Stimulated activated CD4-positive, alpha-beta T cell treated with anti-CD3 and anti-CD28 coated beads, TNF-alpha, amount 100 ng/mL, for 4 hours (primary cell): ENCODE data around the gene SEBOX.
"Not testable (repeated sequence)": the region's sequence is repeated elsewhere in the genome, so short reads cannot be mapped to it uniquely, and the experiment has no call there.

Experiments used
- DNase-seq, 3 experiments: peaks; one replicate each; pipeline ENCODE4 v3.0.0-alpha.2; 2020; ENCODE audit warnings: low read depth in 3 of 3

Gene SEBOX

DNA sequence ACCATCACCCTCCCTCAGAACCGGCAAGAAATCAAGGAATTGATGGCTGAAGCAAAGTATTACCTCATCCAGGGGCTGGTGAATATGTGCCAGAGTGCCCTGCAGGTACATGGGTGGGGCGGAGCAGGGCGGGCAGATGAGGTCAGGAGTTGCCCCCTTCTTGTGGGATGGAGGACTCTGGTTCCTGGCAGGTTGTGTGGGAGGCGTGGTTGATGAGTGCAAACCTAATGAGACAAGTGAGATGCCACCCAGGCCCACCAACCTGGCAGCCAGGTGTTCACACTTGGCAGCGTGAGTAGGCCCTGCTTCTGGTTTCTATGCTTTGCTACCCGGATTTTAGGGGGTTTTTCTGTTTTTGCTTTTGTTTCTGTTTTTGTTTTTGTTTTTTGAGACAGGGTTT lies 24.6 kb downstream of the SEBOX start:
- DNase-seq = no peak

DNA sequence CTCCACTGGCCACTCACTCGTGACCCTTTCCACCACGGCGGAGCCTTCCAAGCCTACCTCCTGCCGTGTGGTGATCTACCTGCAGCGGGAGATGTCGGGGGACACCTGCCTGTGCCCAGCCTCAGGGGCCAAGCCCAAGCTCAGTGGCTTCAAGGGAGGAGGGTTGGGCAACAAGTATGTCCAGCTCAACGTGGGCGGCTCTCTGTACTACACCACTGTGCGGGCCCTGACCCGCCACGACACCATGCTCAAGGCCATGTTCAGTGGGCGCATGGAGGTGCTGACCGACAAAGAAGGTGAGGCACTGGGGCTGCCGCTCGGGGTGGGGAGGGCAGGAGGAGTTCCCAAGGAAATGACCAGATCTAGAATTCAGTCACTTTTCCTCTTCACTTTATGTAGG lies 25.6 kb downstream of the SEBOX start:
- no peak for DNase-seq

DNA sequence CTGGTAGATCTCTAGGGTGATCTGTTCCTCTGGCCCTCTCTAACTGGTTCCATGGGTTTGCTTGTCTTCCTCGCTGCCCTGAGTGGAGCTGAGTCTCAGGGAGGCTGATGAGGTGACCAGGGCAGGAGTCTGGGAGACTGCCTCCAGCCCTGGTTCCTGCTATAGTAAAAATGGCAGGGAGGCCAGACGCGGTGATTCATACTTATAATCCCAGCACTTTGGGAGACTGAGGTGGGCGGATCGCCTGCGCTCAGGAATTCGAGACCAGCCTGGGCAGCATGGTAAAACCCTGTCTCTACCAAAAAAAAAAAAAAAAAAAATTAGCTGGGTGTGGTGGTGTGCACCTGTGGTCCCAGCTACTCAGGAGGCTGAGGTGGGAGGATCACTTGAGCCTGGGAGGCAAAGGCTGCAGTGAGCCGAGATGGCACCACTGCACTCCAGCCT lies 26.2 kb downstream of the SEBOX start:
- not testable (repeated sequence) for DNase-seq

DNA sequence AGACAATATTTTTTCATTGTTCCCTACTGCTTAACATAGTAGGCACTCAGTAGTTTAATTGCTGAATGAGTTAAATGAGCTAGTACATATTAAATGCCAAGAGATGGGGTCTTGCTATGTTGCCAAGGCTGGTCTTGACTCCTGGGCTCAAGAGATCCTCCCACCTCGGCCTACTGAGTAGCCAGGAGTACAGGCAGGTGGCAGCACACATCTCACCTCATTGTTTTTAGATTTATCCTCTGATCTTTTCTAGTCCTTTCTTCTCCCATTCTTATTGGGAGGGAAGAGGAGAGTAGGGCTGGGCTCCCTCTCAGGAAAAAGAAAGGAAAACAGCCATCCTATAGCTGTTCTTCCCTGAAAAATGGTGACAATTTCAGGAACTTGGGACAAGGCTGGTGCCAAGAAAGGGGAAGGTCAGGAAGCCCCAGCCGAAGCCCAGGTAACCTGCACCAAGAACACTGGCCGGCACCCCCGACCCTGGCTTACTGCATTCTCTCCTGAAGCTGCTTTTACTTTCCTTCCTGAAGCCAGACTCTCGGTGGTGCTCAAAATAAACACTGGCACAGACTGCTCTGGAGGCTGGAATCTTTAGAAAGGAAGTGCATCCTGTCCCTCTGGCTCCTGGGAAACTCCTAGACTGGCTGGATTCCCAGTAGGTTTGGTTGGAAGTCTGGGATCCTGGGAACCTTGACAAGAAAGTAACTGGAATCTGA lies 26.8 kb downstream of the SEBOX start:
- no peak for DNase-seq

DNA sequence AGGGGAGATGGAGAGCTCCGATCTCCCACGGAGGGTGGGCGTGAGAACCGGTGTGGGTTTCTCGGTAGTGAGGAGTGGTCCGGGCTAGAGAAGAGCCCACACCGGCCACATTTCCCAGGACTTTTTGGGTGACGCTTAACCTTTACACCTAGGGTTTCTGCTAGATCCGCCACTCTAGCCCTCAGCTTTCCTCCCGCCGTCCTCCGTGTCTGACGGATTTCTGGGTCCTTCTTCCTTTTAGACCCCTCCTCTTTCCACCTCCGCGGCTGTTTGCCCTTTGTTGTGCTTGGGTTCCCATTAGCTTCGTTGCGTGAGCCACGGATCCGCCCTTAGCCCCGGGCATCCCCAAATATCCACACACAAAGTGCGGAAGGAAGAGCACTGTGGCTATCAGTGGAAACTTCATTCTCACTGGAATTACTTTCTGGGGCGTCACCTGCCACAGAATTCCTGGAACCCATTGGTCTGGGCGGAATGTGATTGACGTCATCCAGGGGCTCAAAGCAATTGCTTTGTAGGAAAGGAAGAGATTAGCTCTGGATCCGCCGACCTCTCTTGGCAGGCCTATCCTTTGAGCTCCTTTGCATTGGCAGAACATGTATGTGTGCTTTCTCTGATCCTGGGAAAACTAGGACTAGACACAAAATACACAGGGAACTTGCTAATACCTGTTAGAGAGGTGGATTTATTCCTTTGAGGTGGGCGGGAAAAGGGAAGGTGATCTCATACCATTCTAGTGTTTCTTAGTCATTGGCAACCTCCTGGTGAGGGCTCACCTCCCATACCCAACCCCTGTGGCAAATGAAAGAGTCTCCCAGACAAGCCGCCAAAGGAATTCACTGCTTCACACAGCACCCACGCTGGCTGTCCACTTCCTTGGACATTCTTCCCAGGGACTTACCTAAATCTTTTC lies 28.8 kb downstream of the SEBOX start:
- peak in 1 of 3 experiments; percentile 5 for DNase-seq

DNA sequence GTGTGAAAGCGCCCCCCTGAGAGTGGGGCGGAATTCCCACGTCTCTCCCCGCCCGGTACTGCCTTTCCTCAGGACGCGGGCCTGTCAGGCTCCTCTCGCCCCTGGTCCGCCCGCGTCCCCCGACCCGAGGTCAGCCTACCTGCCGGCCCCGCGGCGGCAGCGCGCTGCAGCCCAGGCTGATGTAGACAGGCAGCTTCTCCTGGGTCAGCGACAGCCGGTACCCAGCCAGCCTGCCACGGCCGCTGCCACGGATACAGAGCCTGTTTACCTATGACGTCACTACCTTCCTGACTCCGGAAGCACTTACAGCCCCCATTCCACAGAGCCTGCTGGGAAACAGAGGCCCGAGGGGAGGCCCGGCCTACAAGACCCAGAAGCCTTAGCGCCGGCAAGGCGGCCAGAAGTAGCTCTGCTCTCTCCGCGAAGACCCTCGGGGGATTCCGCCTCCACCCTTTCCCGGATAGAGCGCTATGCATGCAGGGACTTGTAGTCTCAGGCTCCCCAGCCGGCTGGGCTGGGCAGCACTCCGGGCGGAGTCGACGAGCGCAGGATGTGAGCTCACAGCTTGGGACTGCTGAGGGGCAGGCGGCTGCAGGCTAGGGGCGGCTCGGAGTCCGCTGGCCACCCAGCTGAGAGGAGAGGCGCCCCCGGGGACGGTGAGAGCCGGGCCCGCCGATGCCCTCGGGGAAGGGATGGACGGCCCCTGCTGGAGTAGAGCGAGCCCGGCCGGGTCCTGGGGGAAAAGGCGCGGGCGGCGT lies 29.6 kb downstream of the SEBOX start, which contains the start of the genes IFT20 and TNFAIP1:
Gene IFT20 (minus strand): TSS at position 272 of the 758 bp plus-strand sequence. CDS start 3,487 bp downstream, outside the sequence.
Gene TNFAIP1 (plus strand): TSS at position 561 of the 758 bp plus-strand sequence. CDS start 3,761 bp downstream, outside the sequence.
- DNase-seq = peak; percentile 79 to 97 (median 97)

DNA sequence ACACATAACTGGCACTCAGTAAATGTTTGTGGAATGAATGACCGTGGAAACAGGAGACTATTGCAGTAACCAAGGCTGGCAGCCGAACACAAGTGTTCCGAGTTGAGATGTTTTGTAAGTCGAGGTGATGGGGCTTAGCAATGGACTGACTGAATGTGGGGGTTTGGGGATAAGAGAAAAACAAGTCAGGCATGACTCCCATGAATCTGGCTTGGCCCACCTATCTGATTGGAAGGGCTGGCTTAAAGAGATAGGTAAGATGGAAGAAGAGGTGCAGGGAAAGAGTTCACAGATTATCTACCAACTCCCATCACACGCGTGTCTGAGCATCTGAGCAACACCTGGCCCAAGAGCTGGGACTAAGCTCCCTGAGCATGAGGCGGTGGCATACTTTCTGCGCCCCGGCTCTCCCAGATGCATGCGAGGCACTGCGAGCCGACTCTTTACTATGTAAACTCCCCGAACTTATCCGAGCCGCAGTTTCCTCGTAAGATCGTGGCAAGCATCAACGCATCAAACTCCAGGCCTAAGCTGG lies 30.3 kb downstream of the SEBOX start:
- DNase-seq = no peak

DNA sequence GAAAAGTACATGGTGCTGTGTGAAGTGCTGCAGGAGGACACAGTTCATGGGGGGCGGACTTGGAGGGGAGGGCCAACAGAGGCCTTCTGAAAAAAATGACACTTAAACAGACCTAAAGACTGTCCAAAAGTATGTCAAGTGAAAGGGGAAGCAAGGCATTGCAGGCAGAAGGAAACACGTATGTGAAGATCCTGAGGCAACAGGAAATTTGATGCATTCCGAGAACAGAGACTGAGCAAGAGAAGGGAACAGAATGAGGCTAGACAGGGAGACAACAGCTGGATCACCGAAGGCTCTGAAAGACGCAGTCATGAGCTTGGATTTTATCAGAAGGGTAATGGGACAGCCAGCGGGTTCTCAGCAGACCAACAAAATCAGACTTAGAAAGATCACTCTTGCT lies 30.8 kb downstream of the SEBOX start:
- DNase-seq = no peak

DNA sequence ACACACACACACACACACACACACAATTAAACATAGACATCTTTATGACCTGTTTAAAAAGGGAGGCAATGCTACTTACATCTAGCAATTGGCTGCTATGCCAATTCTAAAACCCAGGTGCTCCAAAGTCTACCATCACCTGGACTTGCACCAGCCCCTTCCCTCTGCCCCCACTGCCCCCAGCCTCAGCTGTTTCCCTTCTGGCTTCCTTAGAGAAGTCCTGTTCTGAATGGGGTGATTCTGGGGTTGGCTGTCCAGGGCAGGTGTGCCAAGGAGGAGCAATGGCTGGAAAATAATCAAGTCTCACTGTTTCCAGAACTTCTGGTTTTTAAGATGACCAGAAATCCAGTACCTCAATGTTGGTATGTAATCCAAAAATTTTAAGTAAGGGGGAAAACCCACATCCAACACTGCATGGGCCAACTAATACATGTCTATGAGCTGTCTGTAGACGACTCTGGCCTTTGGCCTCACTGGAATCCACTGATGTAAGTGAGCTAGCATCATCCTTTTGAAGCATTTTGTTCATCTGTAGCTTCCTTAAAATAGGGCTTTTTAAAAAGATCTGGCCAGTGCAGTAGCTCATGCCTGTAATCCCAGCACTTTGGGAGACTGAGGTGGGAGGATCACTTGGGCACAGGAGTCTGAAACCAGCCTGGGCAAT lies 31.8 kb downstream of the SEBOX start:
- no peak for DNase-seq

DNA sequence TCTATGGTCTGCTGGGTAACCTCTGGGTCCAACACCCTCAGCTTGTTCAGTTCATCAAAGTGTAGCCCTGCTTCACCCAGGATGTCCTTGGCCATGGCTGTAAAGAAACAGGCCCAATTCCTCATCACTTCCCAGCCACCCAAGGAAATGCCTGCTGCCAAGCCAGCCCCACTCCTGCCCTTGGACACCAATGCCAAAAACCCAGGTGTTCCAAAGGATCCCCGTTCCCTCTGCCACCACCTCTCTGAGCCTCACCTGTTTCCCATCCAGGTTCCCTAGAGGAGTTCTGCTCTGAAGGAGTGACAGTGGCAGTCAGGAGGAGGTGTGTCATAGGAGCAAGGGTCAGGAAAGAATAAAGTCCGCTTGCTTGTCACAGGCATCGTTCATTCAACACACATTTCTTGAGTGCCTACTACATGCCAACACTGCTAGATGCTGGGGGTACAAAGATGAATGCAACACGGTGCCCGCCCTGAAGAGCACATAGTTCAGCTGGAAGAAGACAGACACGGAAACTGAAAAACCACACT lies 33.0 kb downstream of the SEBOX start:
- DNase-seq = no peak

DNA sequence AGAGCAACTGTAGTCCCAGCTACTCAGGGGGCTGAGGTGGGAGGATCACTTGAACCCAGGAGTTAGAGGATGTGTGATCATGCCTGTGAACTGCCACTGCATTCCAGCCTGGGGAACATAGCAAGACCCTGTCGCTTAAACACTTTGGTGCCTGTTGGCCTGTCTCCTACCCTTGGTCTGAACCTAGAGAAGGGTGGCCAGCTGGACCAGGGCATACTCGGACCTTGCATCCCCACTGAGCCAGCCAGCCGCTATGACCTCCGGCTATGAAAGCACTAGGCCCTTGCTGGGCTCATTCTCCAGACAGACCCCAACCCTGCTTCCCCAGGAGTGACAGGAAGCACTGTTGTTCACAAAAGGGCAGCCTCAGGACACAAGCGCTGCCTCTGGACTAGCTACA lies 34.3 kb downstream of the SEBOX start:
- DNase-seq = no peak

DNA sequence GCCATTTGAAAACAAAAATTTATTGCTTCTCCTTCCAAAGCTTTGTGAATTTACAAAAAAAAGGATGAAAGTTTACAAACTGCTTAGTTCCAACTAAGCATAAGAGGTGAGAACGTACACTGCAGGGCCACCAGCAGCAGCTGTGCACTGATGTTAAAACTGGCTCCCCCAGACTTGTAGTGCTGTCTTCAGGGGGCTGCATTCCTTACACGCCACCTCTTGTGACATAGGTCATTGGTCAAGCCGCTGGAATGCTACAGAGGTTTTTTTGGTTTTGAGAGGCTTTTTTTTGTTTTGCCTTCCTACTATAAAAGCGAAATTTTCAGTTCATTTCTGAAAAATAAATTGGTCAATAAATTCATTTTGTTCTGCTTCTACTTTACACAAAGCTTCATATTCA lies 36.7 kb downstream of the SEBOX start:
- DNase-seq = no peak

DNA sequence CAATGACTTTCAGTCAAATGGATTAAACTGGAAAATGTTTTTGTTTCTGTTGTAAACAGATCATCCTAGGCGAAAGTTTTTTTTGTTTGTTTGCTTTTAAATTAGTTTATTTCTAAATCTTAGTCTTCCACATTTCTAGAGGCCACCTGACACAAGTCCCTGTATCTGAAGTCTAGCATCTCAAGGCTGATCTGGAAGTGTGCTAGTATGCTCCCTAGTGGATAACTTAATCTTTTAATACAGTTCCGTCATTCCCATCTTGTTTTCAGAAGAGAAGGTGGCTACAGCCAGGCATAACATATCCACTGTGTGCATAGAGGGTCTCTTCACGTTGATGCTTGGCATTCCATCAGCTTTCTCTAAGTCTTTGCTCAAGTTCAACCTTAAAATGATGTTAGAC lies 37.3 kb downstream of the SEBOX start:
- DNase-seq = no peak

DNA sequence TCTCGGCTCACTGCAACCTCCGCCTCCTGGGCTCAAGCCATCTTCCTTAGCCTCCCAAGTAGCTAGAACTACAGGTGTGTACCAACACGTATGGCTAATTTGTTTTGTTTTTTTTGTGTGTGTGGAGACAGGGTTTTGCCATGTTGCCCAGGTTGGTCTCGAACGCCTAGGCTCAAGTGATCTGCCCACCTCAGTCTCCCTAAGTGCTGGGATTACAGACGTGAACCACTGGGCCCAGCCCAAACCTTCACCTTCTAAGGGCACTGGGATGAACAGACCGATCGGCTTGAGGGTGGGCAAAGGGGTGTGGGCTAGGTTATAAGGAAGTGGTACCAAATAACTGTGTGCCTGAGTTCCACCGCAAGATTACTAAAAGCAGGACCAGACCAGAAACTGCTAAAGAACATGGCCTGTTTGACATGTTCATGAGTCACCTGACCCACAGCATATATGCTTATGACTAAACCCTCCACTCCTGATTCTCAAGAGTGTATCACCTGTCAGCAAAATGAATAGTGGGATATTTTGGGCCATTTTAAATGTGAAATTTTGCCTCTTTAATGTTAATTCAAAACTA lies 37.9 kb downstream of the SEBOX start:
- no peak for DNase-seq

DNA sequence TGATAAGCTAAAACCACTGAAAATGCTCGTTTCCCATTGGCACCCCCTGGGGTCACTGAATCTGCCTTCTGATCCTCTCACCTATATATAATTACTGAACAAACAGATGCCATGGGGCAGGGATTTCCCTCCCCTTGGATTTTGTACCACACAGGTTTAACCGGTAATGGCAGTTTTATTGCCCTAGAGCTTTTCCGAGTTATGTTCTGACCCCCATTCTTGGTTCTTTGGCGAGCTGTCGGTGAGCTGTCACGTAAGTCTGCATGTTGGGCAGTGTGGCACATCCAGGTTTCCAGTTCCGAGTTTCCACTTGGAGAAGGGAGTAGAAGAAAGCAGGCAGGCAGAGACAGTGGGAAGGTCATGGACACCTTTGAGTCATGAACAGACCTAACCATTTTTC lies 38.9 kb downstream of the SEBOX start:
- no peak for DNase-seq

DNA sequence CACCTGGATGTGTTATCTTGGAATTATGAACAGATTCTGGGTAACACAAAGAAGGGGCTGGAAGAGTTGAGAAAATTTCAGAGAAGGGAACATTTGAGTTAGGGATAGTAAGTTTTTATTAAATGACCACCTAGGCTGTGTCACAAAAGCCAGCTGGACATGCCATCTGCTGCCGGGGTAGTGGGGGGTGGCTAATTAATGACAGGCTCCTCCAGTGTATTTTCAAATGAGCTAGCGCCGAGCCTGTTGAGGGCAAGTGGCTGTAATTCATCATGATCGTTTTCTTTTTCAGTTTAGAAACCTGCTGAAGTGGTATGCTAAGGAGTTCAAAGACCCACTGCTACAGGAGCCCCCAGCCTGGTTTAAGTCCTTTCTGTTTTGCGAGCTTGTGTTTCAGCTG lies 39.8 kb downstream of the SEBOX start:
- no peak for DNase-seq

DNA sequence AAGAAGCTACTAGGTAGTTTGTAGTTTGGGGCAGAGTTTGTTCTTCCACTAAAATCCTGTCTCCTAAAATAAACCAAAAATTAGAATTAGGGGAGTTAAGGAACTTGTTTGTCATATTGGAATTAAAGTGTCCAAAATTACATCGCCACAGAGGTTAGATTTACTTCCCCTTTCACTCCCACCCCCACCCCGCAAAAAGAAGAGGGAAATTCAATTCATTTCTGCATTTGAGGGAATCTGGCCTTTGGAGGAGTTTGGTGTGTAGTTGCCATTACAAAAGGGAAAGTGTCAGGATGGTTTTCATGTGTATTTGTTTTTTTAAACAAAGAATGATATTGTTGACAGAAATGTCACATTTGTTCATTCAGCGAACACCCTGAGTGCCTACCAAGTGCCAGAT lies 40.2 kb downstream of the SEBOX start:
- DNase-seq = no peak

DNA sequence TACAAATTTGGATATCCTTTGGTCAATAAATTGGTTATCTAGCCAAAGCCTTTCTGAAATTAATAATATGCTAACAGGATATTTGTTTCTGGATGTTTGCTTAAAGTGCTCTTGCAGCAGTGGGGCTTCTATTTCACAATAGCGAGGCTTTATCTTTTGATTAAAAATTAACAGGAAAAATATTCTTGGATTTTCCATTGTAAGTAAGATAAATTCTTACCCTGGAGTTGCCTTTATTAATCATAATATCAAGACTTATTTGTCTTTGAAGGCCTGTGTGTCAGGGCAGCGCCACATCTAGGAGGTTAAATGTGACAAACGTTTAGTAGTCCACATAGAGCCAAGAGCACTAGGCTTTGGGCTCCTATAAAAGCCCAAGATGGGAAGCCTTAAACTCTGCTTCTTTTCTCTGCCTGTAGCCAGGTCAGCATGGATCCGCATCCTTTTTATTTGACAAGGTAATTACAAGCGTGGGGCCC lies 40.7 kb downstream of the SEBOX start:
- no peak for DNase-seq

DNA sequence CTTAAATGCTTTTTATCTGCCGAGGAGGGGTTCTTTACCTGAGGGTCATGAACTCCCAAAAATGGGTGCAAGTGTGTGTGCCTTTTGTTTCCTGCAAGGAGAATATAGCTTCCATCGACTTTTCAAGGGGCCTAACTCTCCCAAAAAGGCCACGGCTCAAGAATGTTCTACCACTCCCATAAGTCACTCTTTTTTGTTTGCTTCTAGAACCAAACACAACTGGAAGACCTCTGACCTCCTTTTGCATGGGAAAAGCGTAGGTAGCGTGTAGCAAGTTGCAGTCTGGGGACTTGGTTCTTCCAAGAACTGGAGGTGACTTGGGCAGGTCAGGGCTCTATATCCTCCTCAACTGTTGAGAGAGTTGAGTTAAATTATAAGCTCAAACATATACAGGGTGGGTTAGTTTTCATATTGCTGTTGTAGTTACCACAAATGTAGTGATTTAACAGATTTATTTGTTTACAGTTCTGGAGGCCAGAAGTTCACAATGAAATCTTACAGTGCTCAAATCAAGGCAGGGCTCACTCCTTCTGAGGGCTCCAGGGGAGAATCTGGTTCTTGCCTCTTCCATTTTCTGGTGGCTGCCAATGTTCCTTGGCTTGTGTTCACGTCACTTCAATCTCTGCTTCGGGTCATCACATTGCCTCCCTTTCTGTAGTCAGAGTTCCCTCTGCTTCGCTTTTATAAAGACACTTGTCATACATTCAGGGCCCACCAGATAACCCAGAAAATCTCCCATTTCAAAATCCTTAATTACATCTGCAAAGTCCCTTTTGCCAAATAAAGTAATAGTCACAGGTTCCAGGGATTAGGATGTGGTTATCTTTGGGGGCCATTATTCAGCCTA lies 44.6 kb downstream of the SEBOX start:
- no peak for DNase-seq

DNA sequence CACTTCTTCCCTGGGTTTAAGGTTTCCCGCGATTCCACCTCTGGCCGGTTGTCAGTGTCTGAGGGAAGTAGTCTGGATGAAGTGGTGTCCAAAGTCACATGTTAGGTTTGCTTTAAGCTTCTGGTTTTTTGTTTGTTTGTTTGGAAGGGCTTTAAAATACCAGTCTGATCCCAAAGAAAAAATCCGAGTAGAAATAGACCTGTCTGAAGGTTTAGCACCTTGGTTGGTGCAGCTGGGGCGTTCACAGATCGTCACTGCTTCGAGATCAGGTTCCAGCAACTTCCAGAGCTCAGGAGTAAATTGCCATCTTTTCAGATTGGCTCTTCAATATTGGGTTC lies 45.4 kb downstream of the SEBOX start:
- DNase-seq = no peak
